ENCODE measurements around the gene CFAP61.
A peak's percentile ranks its signal among the peaks of the same experiment; 100 is the strongest.

GRCh38 chr20:20360464-20360863 is 308.1 kb downstream of the CFAP61 start:
- TF ChIP-seq ZNF274 (IDR thresholded peaks at IDR 0.05; ENCODE audit: borderline replicate concordance, low read depth, low read length): no peak
- TF ChIP-seq, protein P1, sequence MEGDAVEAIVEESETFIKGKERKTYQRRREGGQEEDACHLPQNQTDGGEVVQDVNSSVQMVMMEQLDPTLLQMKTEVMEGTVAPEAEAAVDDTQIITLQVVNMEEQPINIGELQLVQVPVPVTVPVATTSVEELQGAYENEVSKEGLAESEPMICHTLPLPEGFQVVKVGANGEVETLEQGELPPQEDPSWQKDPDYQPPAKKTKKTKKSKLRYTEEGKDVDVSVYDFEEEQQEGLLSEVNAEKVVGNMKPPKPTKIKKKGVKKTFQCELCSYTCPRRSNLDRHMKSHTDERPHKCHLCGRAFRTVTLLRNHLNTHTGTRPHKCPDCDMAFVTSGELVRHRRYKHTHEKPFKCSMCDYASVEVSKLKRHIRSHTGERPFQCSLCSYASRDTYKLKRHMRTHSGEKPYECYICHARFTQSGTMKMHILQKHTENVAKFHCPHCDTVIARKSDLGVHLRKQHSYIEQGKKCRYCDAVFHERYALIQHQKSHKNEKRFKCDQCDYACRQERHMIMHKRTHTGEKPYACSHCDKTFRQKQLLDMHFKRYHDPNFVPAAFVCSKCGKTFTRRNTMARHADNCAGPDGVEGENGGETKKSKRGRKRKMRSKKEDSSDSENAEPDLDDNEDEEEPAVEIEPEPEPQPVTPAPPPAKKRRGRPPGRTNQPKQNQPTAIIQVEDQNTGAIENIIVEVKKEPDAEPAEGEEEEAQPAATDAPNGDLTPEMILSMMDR (IDR thresholded peaks at IDR 0.05 in 2 of 3, conservative IDR thresholded peaks at IDR 0.05 in 1 of 3; ENCODE audit: insufficient read depth in 2 of 3, low read depth in 1 of 3, low read length in 3 of 3): peak; percentile 60 to 77 (median 62)
- TF ChIP-seq POLR2AphosphoS5 (IDR thresholded peaks at IDR 0.05; ENCODE audit: control insufficient read depth, insufficient read depth, low read depth, low read length): no peak
- TF ChIP-seq GABPB1 (CRISPR knock-in tag; IDR thresholded peaks at IDR 0.05): no peak
- TF ChIP-seq POLR2AphosphoS2 (IDR thresholded peaks at IDR 0.05; ENCODE audit: low read length): no peak
- TF ChIP-seq FOXA1 (IDR thresholded peaks at IDR 0.05; ENCODE audit: borderline replicate concordance): no peak
- no peak for TF ChIP-seq TEAD1 (CRISPR knock-in tag; IDR thresholded peaks at IDR 0.05)
- TF ChIP-seq MEIS2 (IDR thresholded peaks at IDR 0.05; ENCODE audit: partially characterized antibody): no peak
- TF ChIP-seq PYGO2 (tag; IDR thresholded peaks at IDR 0.05): no peak
- TF ChIP-seq POLR2A (conservative IDR thresholded peaks at IDR 0.05): no peak
- no peak for TF ChIP-seq EP300 (IDR thresholded peaks at IDR 0.05; ENCODE audit: low read length)
